ENCODE measurements around the gene PLTP.
A peak's percentile ranks its signal among the peaks of the same experiment; 100 is the strongest.
"Not testable (repeated sequence)": the region's sequence is repeated elsewhere in the genome, so short reads cannot be mapped to it uniquely, and the experiment has no call there.

The PLTP gene

GRCh38 chr20:45920462-45921336 lies 8.7 kb upstream of the PLTP start:
- DNase-seq (ENCODE audit: low read depth in 2 of 2), result no peak

GRCh38 chr20:45919542-45920399 lies 7.8 kb upstream of the PLTP start:
- no peak for DNase-seq (ENCODE audit: low read depth in 2 of 2)

- no peak for DNase-seq (ENCODE audit: low read depth in 2 of 2)
Measured at GRCh38 chr20:45918779-45919537, 7.0 kb upstream of the PLTP start.

GRCh38 chr20:45918182-45918737 lies 6.3 kb upstream of the PLTP start:
- DNase-seq (ENCODE audit: low read depth in 2 of 2), result no peak

GRCh38 chr20:45917790-45918141 lies 5.8 kb upstream of the PLTP start:
- no peak for DNase-seq (ENCODE audit: low read depth in 2 of 2)

- DNase-seq (ENCODE audit: low read depth in 2 of 2), result no peak
Measured at GRCh38 chr20:45913116-45913515, 1.2 kb upstream of the PLTP start.

- DNase-seq (ENCODE audit: low read depth in 2 of 2), result no peak
Measured at GRCh38 chr20:45912344-45912682, 358 bp upstream of the PLTP start.

- DNase-seq (ENCODE audit: low read depth in 2 of 2), result peak; percentile 85 to 87
Measured at GRCh38 chr20:45910670-45911485, 1.1 kb downstream of the PLTP start.

GRCh38 chr20:45909817-45910669 lies 1.9 kb downstream of the PLTP start:
- DNase-seq (ENCODE audit: low read depth in 2 of 2), result no peak

- no peak for DNase-seq (ENCODE audit: low read depth in 2 of 2)
Measured at GRCh38 chr20:45909336-45909808, 2.6 kb downstream of the PLTP start.

- no peak for DNase-seq (ENCODE audit: low read depth in 2 of 2)
Measured at GRCh38 chr20:45908084-45908483, 3.9 kb downstream of the PLTP start.

GRCh38 chr20:45907219-45907948 lies 4.6 kb downstream of the PLTP start:
- no peak for DNase-seq (ENCODE audit: low read depth in 2 of 2)

GRCh38 chr20:45905505-45906079 lies 6.4 kb downstream of the PLTP start:
- no peak for DNase-seq (ENCODE audit: low read depth in 2 of 2)

GRCh38 chr20:45904583-45905504 lies 7.1 kb downstream of the PLTP start:
- no peak for DNase-seq (ENCODE audit: low read depth in 2 of 2)

GRCh38 chr20:45902199-45902701 lies 9.7 kb downstream of the PLTP start:
- no peak for DNase-seq (ENCODE audit: low read depth in 2 of 2)

GRCh38 chr20:45901332-45901731 lies 10.6 kb downstream of the PLTP start:
- DNase-seq (ENCODE audit: low read depth in 2 of 2), result not testable (repeated sequence)

- DNase-seq (ENCODE audit: low read depth in 2 of 2), result no peak
Measured at GRCh38 chr20:45899046-45899835, 12.7 kb downstream of the PLTP start.

All from stimulated activated CD8-positive, alpha-beta memory T cell treated with anti-CD3 and anti-CD28 coated beads, Interleukin-7, amount 100 ng/mL, for 4 hours (primary cell).